ENCODE measurements around the gene TPX2.
A peak's percentile ranks its signal among the peaks of the same experiment; 100 is the strongest.
"Not testable (repeated sequence)": the region's sequence is repeated elsewhere in the genome, so short reads cannot be mapped to it uniquely, and the experiment has no call there.

TPX2 gene

GRCh38 chr20:31721408-31722256 lies 17.5 kb upstream of the TPX2 start:
- no peak for DNase-seq

GRCh38 chr20:31722257-31723068 lies 16.6 kb upstream of the TPX2 start, which contains the start of gene BCL2L1:
Gene BCL2L1 (minus strand): TSS chr20:31722868. CDS start chr20:31722218, 650 bp downstream.
- peak; percentile 39 to 66 (median 50) for DNase-seq

GRCh38 chr20:31723069-31723318 lies 16.1 kb upstream of the TPX2 start:
- DNase-seq, result peak in 1 of 4 experiments; percentile 48

- DNase-seq, result peak; percentile 93 to 96 (median 95)
Observed at GRCh38 chr20:31723319-31724078, 15.6 kb upstream of the TPX2 start.

- no peak for DNase-seq
Observed at GRCh38 chr20:31731321-31731717, 7.8 kb upstream of the TPX2 start.

- no peak for DNase-seq
Observed at GRCh38 chr20:31739550-31739977, 474 bp downstream of the TPX2 start.

- no peak for DNase-seq
Observed at GRCh38 chr20:31740208-31740607, 1.1 kb downstream of the TPX2 start.

GRCh38 chr20:31740656-31741323 lies 1.7 kb downstream of the TPX2 start:
- DNase-seq, result no peak

GRCh38 chr20:31746068-31746878 lies 7.2 kb downstream of the TPX2 start:
- no peak for DNase-seq

- DNase-seq, result not testable (repeated sequence)
Observed at GRCh38 chr20:31747028-31747427, 7.9 kb downstream of the TPX2 start.

GRCh38 chr20:31747640-31748039 lies 8.6 kb downstream of the TPX2 start:
- DNase-seq, result no peak

- DNase-seq, result no peak
Observed at GRCh38 chr20:31749223-31749622, 10.1 kb downstream of the TPX2 start.

GRCh38 chr20:31751126-31751525 lies 12.0 kb downstream of the TPX2 start:
- no peak for DNase-seq

- DNase-seq, result no peak
Observed at GRCh38 chr20:31757254-31757653, 18.2 kb downstream of the TPX2 start.

GRCh38 chr20:31758521-31758920 lies 19.4 kb downstream of the TPX2 start:
- DNase-seq, result no peak

- no peak for DNase-seq
Observed at GRCh38 chr20:31758991-31759390, 19.9 kb downstream of the TPX2 start.

- no peak for DNase-seq
Observed at GRCh38 chr20:31759836-31760518, 20.9 kb downstream of the TPX2 start.

GRCh38 chr20:31760519-31761240 lies 21.6 kb downstream of the TPX2 start:
- DNase-seq, result no peak

GRCh38 chr20:31764641-31765305 lies 25.7 kb downstream of the TPX2 start:
- DNase-seq, result no peak

- no peak for DNase-seq
Observed at GRCh38 chr20:31767805-31768204, 28.7 kb downstream of the TPX2 start.

Data from activated CD4-positive, CD25-positive, alpha-beta regulatory T cell (primary cell).